ENCODE results near the gene EPS15. TPM values are rescaled to one million over a fixed set of nuclear protein-coding genes. Genes with fewer than 3 reads are reported as not detected.

EPS15 gene
- total and polyA plus RNA-seq, 2 donors (not counting 1 experiment from before 2014, with no cell fraction given): 40.3 to 151 TPM

DNA sequence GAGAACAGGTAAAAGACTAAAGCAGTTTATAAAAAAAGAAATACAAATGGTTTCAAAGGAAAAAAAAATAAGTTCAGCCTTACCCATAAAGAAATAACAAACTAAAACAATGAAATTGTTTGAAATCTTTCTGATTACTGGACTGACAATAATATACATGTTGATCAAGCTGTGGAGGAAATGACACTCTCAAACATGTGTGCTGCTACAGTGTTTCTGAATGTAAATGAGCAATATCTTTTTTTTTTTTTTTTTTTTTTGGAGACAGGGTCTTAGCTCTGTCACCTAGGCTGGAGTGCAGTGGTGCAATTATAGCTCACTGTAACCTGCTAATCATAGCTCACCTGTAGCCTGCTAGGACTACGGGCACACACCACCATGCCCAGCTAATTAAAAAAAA is 6.5 kb downstream of the EPS15 start:
- intact Hi-C loops (cut with micrococcal nuclease): loop anchor here (10.0 kb wide), 2 partner anchors 48 to 548 kb away; partner anchors contain the start of gene FAF1
- H3K4me3 ChIP-seq (ENCODE audit: control extremely low read depth in 1 of 5, extremely low read depth in 1 of 5, insufficient read depth in 1 of 5, low read depth in 2 of 5, low read length in 4 of 5): peak overlapping the region in 1 of 5 experiments; percentile 15
- no peaks in the 10 kb centered on the region for H3K9me3 ChIP-seq (ENCODE audit: control extremely low read depth in 1 of 3, control insufficient read depth in 2 of 3, insufficient read depth in 1 of 3, low read length in 2 of 3)
- peaks cover 0 to 1% of the 10 kb centered on the region in 2 experiments for H3K36me3 ChIP-seq (replicated peaks in 1 of 2; ENCODE audit: control extremely low read depth in 1 of 2, control insufficient read depth in 1 of 2, extremely low read depth in 1 of 2, insufficient read depth in 2 of 2, low read length in 1 of 2)
- H3K79me2 ChIP-seq (ENCODE audit: control insufficient read depth, insufficient read depth, low read length): peaks cover 100% of the 10 kb centered on the region
- no peak overlapping the region for H2AFZ ChIP-seq (ENCODE audit: insufficient read depth, low read depth, low read length, poor library complexity, severe bottlenecking)
- peak overlapping the region; percentile 20 for H3K27ac Mint-ChIP-seq
- no peak overlapping the region for H3K9ac ChIP-seq (ENCODE audit: low read length)
- TF ChIP-seq EZH2 (IDR thresholded peaks at IDR 0.05; ENCODE audit: borderline replicate concordance, insufficient read depth, low read depth, low read length, poor library complexity, severe bottlenecking): no peak
- TF ChIP-seq, protein P1, sequence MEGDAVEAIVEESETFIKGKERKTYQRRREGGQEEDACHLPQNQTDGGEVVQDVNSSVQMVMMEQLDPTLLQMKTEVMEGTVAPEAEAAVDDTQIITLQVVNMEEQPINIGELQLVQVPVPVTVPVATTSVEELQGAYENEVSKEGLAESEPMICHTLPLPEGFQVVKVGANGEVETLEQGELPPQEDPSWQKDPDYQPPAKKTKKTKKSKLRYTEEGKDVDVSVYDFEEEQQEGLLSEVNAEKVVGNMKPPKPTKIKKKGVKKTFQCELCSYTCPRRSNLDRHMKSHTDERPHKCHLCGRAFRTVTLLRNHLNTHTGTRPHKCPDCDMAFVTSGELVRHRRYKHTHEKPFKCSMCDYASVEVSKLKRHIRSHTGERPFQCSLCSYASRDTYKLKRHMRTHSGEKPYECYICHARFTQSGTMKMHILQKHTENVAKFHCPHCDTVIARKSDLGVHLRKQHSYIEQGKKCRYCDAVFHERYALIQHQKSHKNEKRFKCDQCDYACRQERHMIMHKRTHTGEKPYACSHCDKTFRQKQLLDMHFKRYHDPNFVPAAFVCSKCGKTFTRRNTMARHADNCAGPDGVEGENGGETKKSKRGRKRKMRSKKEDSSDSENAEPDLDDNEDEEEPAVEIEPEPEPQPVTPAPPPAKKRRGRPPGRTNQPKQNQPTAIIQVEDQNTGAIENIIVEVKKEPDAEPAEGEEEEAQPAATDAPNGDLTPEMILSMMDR (IDR thresholded peaks at IDR 0.05): no peak
- no peak overlapping the region for H3K27ac ChIP-seq (ENCODE audit: low read length in 2 of 2)
- CTCF ChIA-PET: interaction anchor here (0.8 to 1.2 kb wide), 7 partner anchors 8 to 108 kb away, joined by 3 to 5 read pairs (median 3); no protein-coding TSS in a partner anchor
- H3K4me1 Mint-ChIP-seq: peaks cover 77% of the 10 kb centered on the region
- no peaks in the 10 kb centered on the region for H3K27me3 ChIP-seq (replicated peaks in 1 of 4; ENCODE audit: control extremely low read depth in 1 of 4, control insufficient read depth in 3 of 4, insufficient read depth in 4 of 4, low read length in 3 of 4)
- peak overlapping the region; percentile 29 for H3K4me3 Mint-ChIP-seq
- H3K4me2 ChIP-seq (replicated peaks; ENCODE audit: low read depth, low read length, poor library complexity, severe bottlenecking): peak overlapping the region; percentile 44
- WGBS (ENCODE audit: insufficient coverage): 50% methylated on average over 1 of the region's 1 CpG
- H4K20me1 ChIP-seq (ENCODE audit: control insufficient read depth, insufficient read depth, low read length, poor library complexity, severe bottlenecking): peaks cover 10% of the 10 kb centered on the region
- no peak for DNase-seq
- no peaks in the 10 kb centered on the region for H3K9me3 Mint-ChIP-seq (ENCODE audit: insufficient read depth)
- POLR2A ChIA-PET: no interaction called here
- no peaks in the 10 kb centered on the region for H3K27me3 Mint-ChIP-seq
- peaks cover 44 to 67% of the 10 kb centered on the region in 2 donors for H3K4me1 ChIP-seq (ENCODE audit: control insufficient read depth in 2 of 2, insufficient read depth in 2 of 2, low read length in 2 of 2)
- peak; percentile 45 for ATAC-seq (ENCODE audit: low read depth)

DNA sequence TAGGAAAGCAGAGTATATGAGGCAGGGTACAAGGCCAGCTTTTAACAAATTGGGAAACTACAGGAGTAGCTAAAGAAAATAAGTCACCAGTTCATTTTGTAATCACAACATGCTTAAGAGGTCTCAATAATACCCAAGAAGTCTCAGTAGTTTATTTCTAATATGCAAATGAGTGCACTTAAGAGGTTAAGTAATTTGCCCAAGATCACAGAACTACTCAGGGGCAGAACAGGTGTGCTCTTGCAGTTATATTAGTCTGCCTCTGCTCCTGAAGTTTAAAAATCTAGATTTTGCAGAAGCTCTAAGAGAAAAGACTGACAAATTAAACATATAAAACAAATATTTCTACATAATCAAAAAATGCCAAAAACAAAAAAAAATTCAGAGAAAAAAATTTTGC is 6.9 kb downstream of the EPS15 start:
- peaks cover 100% of the 10 kb centered on the region for H3K79me2 ChIP-seq (ENCODE audit: control insufficient read depth, insufficient read depth, low read length)
- H3K9ac ChIP-seq (ENCODE audit: low read length): no peak overlapping the region
- TF ChIP-seq, protein P1 (IDR thresholded peaks at IDR 0.05): no peak
- no peak for TF ChIP-seq EZH2 (IDR thresholded peaks at IDR 0.05; ENCODE audit: borderline replicate concordance, insufficient read depth, low read depth, low read length, poor library complexity, severe bottlenecking)
- no peaks in the 10 kb centered on the region for H3K27me3 ChIP-seq (replicated peaks in 1 of 4; ENCODE audit: control extremely low read depth in 1 of 4, control insufficient read depth in 3 of 4, insufficient read depth in 4 of 4, low read length in 3 of 4)
- H3K9me3 ChIP-seq (ENCODE audit: control extremely low read depth in 1 of 3, control insufficient read depth in 2 of 3, insufficient read depth in 1 of 3, low read length in 2 of 3): no peaks in the 10 kb centered on the region
- H2AFZ ChIP-seq (ENCODE audit: insufficient read depth, low read depth, low read length, poor library complexity, severe bottlenecking): no peak overlapping the region
- no peak overlapping the region for H3K27ac ChIP-seq (ENCODE audit: low read length in 2 of 2)
- Mint-ChIP-seq H3K27ac (no peak overlapping the region), H3K27me3 (no peaks in the 10 kb centered on the region), H3K4me1 (peaks cover 77% of the 10 kb centered on the region), H3K4me3 (peak overlapping the region; percentile 24), H3K9me3 (ENCODE audit: insufficient read depth) (no peaks in the 10 kb centered on the region)
- DNase-seq: no peak
- ATAC-seq (ENCODE audit: low read depth): no peak
- peak overlapping the region; percentile 44 for H3K4me2 ChIP-seq (replicated peaks; ENCODE audit: low read depth, low read length, poor library complexity, severe bottlenecking)
- peaks cover 44 to 66% of the 10 kb centered on the region in 2 donors for H3K4me1 ChIP-seq (ENCODE audit: control insufficient read depth in 2 of 2, insufficient read depth in 2 of 2, low read length in 2 of 2)
- peaks cover 14% of the 10 kb centered on the region for H4K20me1 ChIP-seq (ENCODE audit: control insufficient read depth, insufficient read depth, low read length, poor library complexity, severe bottlenecking)
- intact Hi-C loops (cut with micrococcal nuclease): loop anchor here (10.0 kb wide), 2 partner anchors 47 to 547 kb away; partner anchors contain the start of gene FAF1
- H3K4me3 ChIP-seq (ENCODE audit: control extremely low read depth in 1 of 5, extremely low read depth in 1 of 5, insufficient read depth in 1 of 5, low read depth in 2 of 5, low read length in 4 of 5): peak overlapping the region in 1 of 5 experiments; percentile 15
- POLR2A ChIA-PET: no interaction called here
- H3K36me3 ChIP-seq (replicated peaks in 1 of 2; ENCODE audit: control extremely low read depth in 1 of 2, control insufficient read depth in 1 of 2, extremely low read depth in 1 of 2, insufficient read depth in 2 of 2, low read length in 1 of 2): peaks cover 0 to 1% of the 10 kb centered on the region in 2 experiments
- CTCF ChIA-PET: interaction anchor here (1.0 to 1.2 kb wide), 6 partner anchors 7 to 108 kb away, joined by 3 to 5 read pairs (median 3); no protein-coding TSS in a partner anchor

Measured in B cell (primary cell).